GM11168 (cell line): ENCODE results near the gene TENM3.

ENCODE experiments used
- in situ Hi-C: fragments of 300-500 bp; cut with MboI; formaldehyde crosslinking; loops from one replicate; pipeline ENCODE4 v1.12.0; 2022; ENCODE audit warnings: low sequenced_read_pairs; ENCODE audit not compliant: unreplicated experiment

The TENM3 gene

DNA sequence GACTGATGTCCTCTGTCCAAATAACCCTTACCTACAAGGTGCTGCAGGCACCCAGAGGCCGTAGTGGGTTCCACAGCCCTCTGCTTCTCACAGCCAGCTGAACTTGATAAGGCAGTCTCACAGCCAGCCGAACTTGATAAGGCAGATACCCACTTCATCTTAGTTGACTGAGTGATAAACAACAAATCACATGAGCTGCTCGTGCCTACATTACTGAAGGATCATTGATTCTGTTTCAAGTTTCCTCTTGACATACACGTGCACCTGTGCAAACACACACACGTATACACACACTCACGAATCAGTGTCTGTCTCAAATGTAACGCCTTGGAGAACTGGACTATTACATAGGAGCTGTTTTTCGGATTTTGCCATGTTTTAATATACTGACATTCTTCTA, 397.7 kb downstream of the TENM3 start:
- in situ Hi-C loops = no loop called here

DNA sequence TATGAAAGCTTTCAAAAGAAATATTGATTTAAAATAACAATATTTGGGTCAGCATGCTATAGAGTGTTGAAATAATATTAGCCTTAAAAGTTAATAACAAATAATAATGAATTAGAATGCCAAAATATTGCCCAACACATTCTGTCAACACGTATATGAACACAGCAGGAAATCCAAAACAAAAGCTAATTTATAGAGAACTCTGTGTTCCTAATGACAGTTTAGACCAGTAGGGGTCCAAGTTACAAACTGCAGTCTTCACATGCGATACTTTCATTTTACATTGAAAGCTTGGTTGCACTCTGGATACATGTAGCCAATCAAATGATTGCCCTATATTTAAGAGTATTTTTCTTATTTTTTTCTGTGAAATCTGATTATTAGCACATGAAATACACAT, 399.6 kb downstream of the TENM3 start:
- in situ Hi-C loops = no loop called here

GRCh38 chr4:182643801-182644682, 400.8 kb downstream of the TENM3 start:
- in situ Hi-C loops = no loop called here

DNA sequence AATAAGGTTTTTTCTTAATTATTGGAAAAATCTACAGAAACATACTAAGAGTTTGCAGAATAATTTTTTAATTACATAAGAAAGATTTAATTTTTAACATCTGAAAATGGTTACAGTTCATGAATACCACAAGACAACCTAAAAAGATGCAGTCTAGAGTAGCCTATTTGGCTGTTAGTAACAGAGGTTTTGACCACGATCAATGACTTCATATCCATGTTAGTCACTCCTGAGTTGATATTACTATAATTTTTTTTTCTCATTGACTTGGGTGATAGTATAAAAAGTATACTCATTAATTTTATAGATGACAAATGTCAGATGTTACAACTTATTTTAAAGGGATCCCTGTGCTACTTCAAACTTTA, 401.5 kb downstream of the TENM3 start:
- in situ Hi-C loops = no loop called here

- in situ Hi-C loops = no loop called here
Observed at GRCh38 chr4:182645511-182645910, 402.3 kb downstream of the TENM3 start.

GRCh38 chr4:182647646-182648300, 404.6 kb downstream of the TENM3 start:
- in situ Hi-C loops = no loop called here

GRCh38 chr4:182648766-182649165, 405.6 kb downstream of the TENM3 start:
- in situ Hi-C loops = no loop called here

GRCh38 chr4:182649698-182650477, 406.7 kb downstream of the TENM3 start:
- in situ Hi-C loops = no loop called here

DNA sequence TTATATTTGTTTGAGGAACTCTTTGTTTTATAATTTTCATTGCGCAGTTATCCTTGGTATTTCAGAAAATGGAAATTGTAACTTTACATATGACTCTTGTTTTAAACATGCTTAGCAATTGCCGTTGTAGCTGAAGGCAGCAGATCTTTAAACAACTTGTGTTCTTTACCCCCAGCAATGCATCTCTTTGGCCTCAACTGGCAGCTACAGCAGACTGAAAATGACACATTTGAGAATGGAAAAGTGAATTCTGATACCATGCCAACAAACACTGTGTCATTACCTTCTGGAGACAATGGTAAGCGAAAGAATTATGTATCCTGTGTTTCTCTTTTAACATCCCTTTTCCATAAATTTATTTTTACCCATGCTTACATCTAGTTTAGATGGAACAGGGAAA, 410.4 kb downstream of the TENM3 start:
- in situ Hi-C loops = no loop called here

GRCh38 chr4:182655340-182655739, 412.1 kb downstream of the TENM3 start:
- in situ Hi-C loops = no loop called here

DNA sequence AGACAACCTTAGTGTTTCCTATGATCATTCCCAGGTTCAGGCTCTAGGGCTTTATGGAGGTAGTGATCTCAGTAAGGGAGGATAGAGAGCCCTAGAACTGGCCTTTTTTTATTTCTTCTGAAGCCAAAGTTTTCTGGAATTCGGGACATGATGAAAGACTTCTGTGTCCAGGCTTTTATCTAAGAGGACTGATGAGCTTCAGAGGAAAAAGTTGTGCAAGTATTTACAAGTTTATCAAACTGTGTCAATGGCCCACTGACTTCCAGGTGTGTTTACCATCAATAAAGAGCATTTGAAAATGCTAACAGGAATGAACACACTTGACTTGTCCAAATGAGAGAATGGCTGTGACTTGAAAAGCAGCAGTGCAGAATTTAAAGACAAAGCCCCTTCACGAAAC, 419.3 kb downstream of the TENM3 start:
- in situ Hi-C loops = no loop called here

- in situ Hi-C loops = no loop called here
Observed at GRCh38 chr4:182671231-182671630, 428.0 kb downstream of the TENM3 start.

DNA sequence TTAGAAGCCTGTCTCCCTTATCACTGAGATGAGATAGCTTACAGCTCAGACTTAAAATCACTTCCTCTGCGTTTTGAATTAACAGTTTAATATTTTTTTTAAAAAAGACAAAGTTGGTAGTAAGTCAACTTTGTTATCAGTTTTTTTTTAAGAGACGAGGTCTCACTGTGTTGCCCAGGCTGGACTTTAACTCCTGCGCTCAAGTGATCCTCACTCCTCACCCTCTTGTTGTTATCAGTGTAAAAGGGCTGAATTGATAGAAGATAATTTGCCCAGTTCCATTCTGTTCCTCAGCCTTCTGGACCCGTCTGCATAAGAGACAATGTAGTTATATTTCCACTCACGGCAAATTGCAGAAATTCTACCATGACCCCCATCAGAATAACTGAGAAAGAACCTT, 428.5 kb downstream of the TENM3 start:
- in situ Hi-C loops = no loop called here

GRCh38 chr4:182678590-182678989, 435.4 kb downstream of the TENM3 start:
- in situ Hi-C loops = no loop called here

DNA sequence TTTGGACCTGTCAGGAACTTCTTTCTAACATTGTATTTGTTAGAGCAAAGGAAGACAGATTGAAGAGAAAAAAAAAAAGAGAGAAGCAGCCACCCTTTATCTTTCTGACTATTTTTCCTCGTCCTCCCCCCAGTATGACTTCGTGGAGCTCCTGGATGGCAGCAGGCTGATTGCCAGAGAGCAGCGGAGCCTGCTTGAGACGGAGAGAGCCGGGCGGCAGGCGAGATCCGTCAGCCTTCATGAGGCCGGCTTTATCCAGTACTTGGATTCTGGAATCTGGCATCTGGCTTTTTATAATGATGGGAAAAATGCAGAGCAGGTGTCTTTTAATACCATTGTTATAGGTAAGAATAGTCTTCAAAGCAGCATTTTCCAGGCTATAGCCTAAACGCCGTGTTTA, 436.3 kb downstream of the TENM3 start:
- in situ Hi-C loops = no loop called here

- in situ Hi-C loops = no loop called here
Observed at GRCh38 chr4:182680234-182680653, 437.0 kb downstream of the TENM3 start.

DNA sequence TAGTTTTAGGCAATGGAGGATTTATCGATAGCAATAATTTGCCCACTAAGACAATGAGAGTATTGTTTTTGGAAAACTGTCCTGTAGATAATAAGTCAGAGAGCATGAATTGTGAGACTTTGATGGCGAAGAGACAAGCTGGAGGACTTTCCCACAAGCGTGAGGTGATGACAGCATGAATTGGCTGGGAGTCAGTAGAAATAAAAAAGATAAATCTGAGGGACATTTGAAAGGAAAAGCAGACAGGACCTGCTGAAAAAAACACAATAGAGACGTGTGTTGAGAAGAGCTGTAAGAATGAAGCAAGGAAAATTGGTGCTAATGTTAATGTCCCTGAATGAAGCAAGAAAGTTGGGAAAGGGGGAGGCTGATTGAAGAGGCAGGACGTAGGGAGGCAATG, 440.5 kb downstream of the TENM3 start:
- in situ Hi-C loops = no loop called here

- in situ Hi-C loops = no loop called here
Observed at GRCh38 chr4:182684796-182685195, 441.6 kb downstream of the TENM3 start.

- in situ Hi-C loops = no loop called here
Observed at GRCh38 chr4:182688081-182688480, 444.9 kb downstream of the TENM3 start.

DNA sequence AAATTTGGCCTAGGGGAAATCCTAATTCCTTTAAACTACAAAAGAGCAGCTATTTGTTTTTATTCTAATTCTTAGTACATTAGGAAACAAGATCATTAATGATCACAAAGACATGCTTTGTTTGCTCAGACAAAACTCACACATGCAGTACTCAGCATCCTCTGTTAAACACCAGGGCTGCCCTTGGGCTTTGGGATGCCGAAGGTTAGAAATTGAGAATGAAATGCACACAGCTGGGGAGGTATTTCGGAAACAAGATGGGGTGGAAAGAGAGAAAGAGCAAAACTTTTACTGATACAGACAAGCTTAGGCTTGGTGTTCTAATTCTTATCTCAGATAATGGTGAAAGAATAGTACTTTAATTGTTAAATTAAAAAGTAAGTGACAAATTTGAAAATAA, 451.3 kb downstream of the TENM3 start:
- in situ Hi-C loops = no loop called here

DNA sequence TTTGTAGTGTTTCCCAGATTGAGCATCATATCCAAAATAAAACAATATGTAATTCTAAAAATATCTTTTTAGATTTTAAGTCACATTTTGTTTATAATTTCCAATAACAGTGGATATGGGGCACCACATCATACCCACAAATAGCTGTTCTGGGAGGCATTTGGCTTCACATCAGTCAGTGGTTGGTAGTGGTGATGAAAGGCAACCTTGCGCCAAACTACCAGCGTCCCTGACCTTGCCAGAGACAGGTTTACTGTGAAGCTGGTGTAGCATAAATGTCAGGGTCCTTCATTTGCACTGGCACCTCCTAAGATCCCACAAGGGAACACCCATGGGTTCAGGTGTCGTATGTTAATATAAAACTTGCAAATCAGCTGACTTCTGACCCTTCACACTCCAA, 451.8 kb downstream of the TENM3 start:
- in situ Hi-C loops = no loop called here
